ENCODE measurements around the gene COL23A1.

DNA sequence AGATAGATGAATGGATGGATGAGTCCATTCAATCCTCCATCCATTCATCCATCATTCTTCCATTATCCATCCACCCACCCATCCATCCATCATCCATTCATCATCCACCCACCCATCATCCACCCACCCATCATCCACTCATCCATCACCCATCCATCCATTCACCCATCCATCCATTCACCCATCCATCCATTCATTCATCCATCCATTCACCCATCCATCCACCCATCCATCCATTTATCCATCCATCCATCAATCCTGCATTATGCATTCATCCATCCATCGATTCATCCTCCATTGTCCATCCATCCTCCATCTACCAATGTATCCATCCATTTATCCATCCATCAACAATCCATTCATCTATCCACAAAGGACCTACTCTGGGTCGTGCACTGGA, 344.8 kb downstream of the COL23A1 start:
- TF ChIP-seq GATA2 (IDR thresholded peaks at IDR 0.05; ENCODE audit: low read depth, low read length) (no peak), GATA3 (IDR thresholded peaks at IDR 0.05; ENCODE audit: low read depth, low read length) (no peak)

Data from SH-SY5Y (cell line).